HCT116 (cell line): ENCODE data around the gene SENP1. TPM values are rescaled to one million over a fixed set of nuclear protein-coding genes. Genes with fewer than 3 reads are reported as not detected.
"Not testable (repeated sequence)": the region's sequence is repeated elsewhere in the genome, so short reads cannot be mapped to it uniquely, and the experiment has no call there.

ENCODE experiments used
- ATAC-seq: fragments of 200-7000 bp; cut with Tn5 transposase; 2 replicates; pipeline ENCODE4 v1.9.1; 2020; ENCODE audit warnings: mild to moderate bottlenecking, moderate library complexity
- BruUV-seq: library from RNA; stranded (reverse); fragments of 400-500 nt; replicated peaks from 2 replicates; lab custom pipeline; 2021; lab: Mats Ljungman, UMichigan
- CTCF ChIA-PET: fragments of 300-600 bp; sonication (Branson Sonifier 250); formaldehyde crosslinking; loops from one replicate; lab custom pipeline; 2021; ENCODE audit warnings: antibody characterized with exemption; lab: Charles Lee
- POLR2A ChIA-PET: fragments of 300-600, 350-600 bp; sonication (Branson Sonifier 250); formaldehyde crosslinking; loops from one replicate; lab custom pipeline; 2021; ENCODE audit warnings: antibody characterized with exemption; lab: Charles Lee
- RAD21 ChIA-PET, 2 experiments: fragments of 300-600 bp; sonication (Branson Sonifier 250); formaldehyde crosslinking; loops; one replicate each; lab custom pipeline; 2023; ENCODE audit warnings: low total read pairs in 2 of 2; ENCODE audit not compliant: uncharacterized antibody in 2 of 2, unreplicated experiment in 2 of 2, low non-redundant PET in 1 of 2; lab: Charles Lee
- DNase-seq: peaks from one replicate; pipeline ENCODE4 v3.0.0-alpha.2; 2010; ENCODE audit warnings: low read depth, low spot score
- H2AFZ ChIP-seq: fragments of 200-600 bp; shearing (Covaris generic), sonication (generic); 2 replicates; pipeline ENCODE4 v1.6.1; 2017; ENCODE audit warnings: low read depth, mixed run types, mixed read lengths, antibody characterized with exemption, low read length; ENCODE audit not compliant: poor library complexity, severe bottlenecking
- H3K27ac ChIP-seq: 2 replicates; pipeline ENCODE4 v1.5.1; 2012; ENCODE audit warnings: low read depth, low read length
- H3K27me3 ChIP-seq: fragments of 200-600 bp; sonication (generic); 2 replicates; pipeline ENCODE4 v1.6.1; 2016; ENCODE audit warnings: mixed run types, low read length, mixed read lengths; ENCODE audit not compliant: insufficient read depth
- H3K36me3 ChIP-seq, 2 experiments: fragments of 200-500 bp in 1 of 2; fragments of 200-600 bp in 1 of 2; sonication (Bioruptor generic) in 1 of 2; sonication (generic) in 1 of 2; 2 replicates each; pipeline versions ENCODE4 v1.5.1 to v1.6.1; 2014 to 2016; ENCODE audit warnings: low read length in 2 of 2, inconsistent platforms in 1 of 2, mixed read lengths in 1 of 2, mixed run types in 1 of 2; ENCODE audit not compliant: insufficient read depth in 2 of 2, control insufficient read depth in 1 of 2
- H3K4me1 ChIP-seq, 2 experiments: fragments of 200-600 bp in 1 of 2; sonication (generic) in 1 of 2; 2 replicates each; pipeline versions ENCODE4 v1.5.1 to v1.6.1; 2012 to 2017; ENCODE audit warnings: low read length in 2 of 2, inconsistent platforms in 1 of 2, mild to moderate bottlenecking in 1 of 2, mixed read lengths in 1 of 2, mixed run types in 1 of 2, moderate library complexity in 1 of 2; ENCODE audit not compliant: insufficient read depth in 2 of 2, control insufficient read depth in 1 of 2
- H3K4me2 ChIP-seq: fragments of 200-600 bp; sonication (generic); 2 replicates; pipeline ENCODE4 v1.6.1; 2017; ENCODE audit warnings: mixed run types, low read length, mixed read lengths
- H3K4me3 ChIP-seq, 2 experiments: fragments of 200-600 bp in 1 of 2; sonication (generic) in 1 of 2; replicated peaks in 1 of 2; 2 replicates each; pipeline ENCODE4 v1.5.1; 2011 to 2016; ENCODE audit warnings: low read length in 2 of 2, control low read depth in 1 of 2, low read depth in 1 of 2, mild to moderate bottlenecking in 1 of 2, mixed read lengths in 1 of 2, mixed run types in 1 of 2
- H3K79me2 ChIP-seq: fragments of 200-600 bp; sonication (generic); 2 replicates; pipeline ENCODE4 v1.6.1; 2017; ENCODE audit warnings: mild to moderate bottlenecking, mixed run types, low read length, moderate library complexity, mixed read lengths; ENCODE audit not compliant: insufficient read depth
- H3K9ac ChIP-seq: fragments of 200-600 bp; sonication (generic); 2 replicates; pipeline ENCODE4 v1.6.1; 2016; ENCODE audit warnings: low read length, mixed read lengths
- H3K9me2 ChIP-seq: fragments of 200-600 bp; sonication (generic), shearing (Covaris generic); 2 replicates; pipeline ENCODE4 v1.6.1; 2017; ENCODE audit warnings: mixed run types, mild to moderate bottlenecking, moderate library complexity; ENCODE audit not compliant: insufficient read depth
- H3K9me3 ChIP-seq, 2 experiments: fragments of 200-500 bp in 1 of 2; fragments of 200-600 bp in 1 of 2; sonication (Bioruptor generic) in 1 of 2; sonication (generic) in 1 of 2; 2 replicates each; pipeline ENCODE4 v1.6.1; 2014 to 2017; ENCODE audit warnings: low read length in 2 of 2, mixed read lengths in 2 of 2, inconsistent platforms in 1 of 2, low read depth in 1 of 2, mild to moderate bottlenecking in 1 of 2, mixed run types in 1 of 2, moderate library complexity in 1 of 2; ENCODE audit not compliant: control insufficient read depth in 1 of 2, insufficient read depth in 1 of 2
- H4K20me1 ChIP-seq: fragments of 200-600 bp; sonication (generic), shearing (Covaris generic); 2 replicates; pipeline ENCODE4 v1.6.1; 2017; ENCODE audit warnings: mixed run types, mild to moderate bottlenecking, moderate library complexity; ENCODE audit not compliant: insufficient read depth
- ATF3 ChIP-seq: IDR thresholded peaks from 2 replicates; pipeline ENCODE4 v1.6.1; 2012
- CTCF ChIP-seq, 3 experiments: fragments of 200-600 bp in 1 of 3; sonication (generic) in 1 of 3; IDR thresholded peaks in 2 of 3; conservative IDR thresholded peaks in 1 of 3; 2 replicates each; pipeline ENCODE4 v1.5.1; 2012 to 2017; ENCODE audit warnings: low read depth in 2 of 3, low read length in 2 of 3, antibody characterized with exemption in 1 of 3, borderline replicate concordance in 1 of 3, control low read depth in 1 of 3, mild to moderate bottlenecking in 1 of 3, mixed read lengths in 1 of 3, mixed run types in 1 of 3, moderate library complexity in 1 of 3; ENCODE audit not compliant: insufficient read depth in 1 of 3
- ZFX ChIP-seq: fragments of 450-650 bp; IDR thresholded peaks from 2 replicates; pipeline ENCODE4 v1.6.1; 2017
- intact Hi-C: fragments of 100-400 bp; cut with micrococcal nuclease; formaldehyde crosslinking; loops from 2 replicates; pipeline ENCODE4 v1.10.0; 2022
- total RNA-seq: library from RNA; stranded (reverse); gene quantifications from one replicate; pipeline ENCODE4 v1.2.1, GENCODE V29; 2021; ENCODE audit not compliant: unreplicated experiment
- TF ChIP-seq, protein P1 (sequence below): IDR thresholded peaks from 2 replicates; pipeline ENCODE4 v1.6.1; 2012; ENCODE audit warnings: low read depth

Gene SENP1
- total RNA-seq, 1 experiment from 2014 or later, result 17.7 TPM

- H3K27me3 ChIP-seq, result no peaks in the 10 kb centered on the region
- no peak overlapping the region for H2AFZ ChIP-seq
- no peak for TF ChIP-seq CTCF (IDR thresholded peaks at IDR 0.05 in 2 of 3, conservative IDR thresholded peaks at IDR 0.05 in 1 of 3; ENCODE audit: borderline replicate concordance in 1 of 3, insufficient read depth in 1 of 3, low read depth in 2 of 3, low read length in 2 of 3)
- TF ChIP-seq, protein P1, sequence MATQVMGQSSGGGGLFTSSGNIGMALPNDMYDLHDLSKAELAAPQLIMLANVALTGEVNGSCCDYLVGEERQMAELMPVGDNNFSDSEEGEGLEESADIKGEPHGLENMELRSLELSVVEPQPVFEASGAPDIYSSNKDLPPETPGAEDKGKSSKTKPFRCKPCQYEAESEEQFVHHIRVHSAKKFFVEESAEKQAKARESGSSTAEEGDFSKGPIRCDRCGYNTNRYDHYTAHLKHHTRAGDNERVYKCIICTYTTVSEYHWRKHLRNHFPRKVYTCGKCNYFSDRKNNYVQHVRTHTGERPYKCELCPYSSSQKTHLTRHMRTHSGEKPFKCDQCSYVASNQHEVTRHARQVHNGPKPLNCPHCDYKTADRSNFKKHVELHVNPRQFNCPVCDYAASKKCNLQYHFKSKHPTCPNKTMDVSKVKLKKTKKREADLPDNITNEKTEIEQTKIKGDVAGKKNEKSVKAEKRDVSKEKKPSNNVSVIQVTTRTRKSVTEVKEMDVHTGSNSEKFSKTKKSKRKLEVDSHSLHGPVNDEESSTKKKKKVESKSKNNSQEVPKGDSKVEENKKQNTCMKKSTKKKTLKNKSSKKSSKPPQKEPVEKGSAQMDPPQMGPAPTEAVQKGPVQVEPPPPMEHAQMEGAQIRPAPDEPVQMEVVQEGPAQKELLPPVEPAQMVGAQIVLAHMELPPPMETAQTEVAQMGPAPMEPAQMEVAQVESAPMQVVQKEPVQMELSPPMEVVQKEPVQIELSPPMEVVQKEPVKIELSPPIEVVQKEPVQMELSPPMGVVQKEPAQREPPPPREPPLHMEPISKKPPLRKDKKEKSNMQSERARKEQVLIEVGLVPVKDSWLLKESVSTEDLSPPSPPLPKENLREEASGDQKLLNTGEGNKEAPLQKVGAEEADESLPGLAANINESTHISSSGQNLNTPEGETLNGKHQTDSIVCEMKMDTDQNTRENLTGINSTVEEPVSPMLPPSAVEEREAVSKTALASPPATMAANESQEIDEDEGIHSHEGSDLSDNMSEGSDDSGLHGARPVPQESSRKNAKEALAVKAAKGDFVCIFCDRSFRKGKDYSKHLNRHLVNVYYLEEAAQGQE, result no peak
- no peak for TF ChIP-seq ZFX
- no peak for TF ChIP-seq ATF3
- TF ChIP-seq, all 23 proteins: peak for 0
- H3K79me2 ChIP-seq, result peaks cover 28% of the 10 kb centered on the region
- ChIA-PET CTCF (no interaction called here), POLR2A (no interaction called here), RAD21 (no interaction called here)
- intact Hi-C loops, result no loop called here
- no peaks in the 10 kb centered on the region for H3K9me2 ChIP-seq
- H3K27ac ChIP-seq, result no peak overlapping the region
- no peaks in the 10 kb centered on the region for H4K20me1 ChIP-seq
- no peak overlapping the region for H3K4me3 ChIP-seq
- H3K36me3 ChIP-seq, result peaks cover 51 to 61% of the 10 kb centered on the region in 2 experiments
- DNase-seq (no peak), ATAC-seq (no peak)
- no peaks in the 10 kb centered on the region for H3K4me1 ChIP-seq
- H3K9ac ChIP-seq, result no peak overlapping the region
- no peak overlapping the region for H3K4me2 ChIP-seq
- no TSS peak for BruUV-seq
- H3K9me3 ChIP-seq, result no peaks in the 10 kb centered on the region
Measured at GRCh38 chr12:48125985-48126384, 20.1 kb upstream of the SENP1 start.

GRCh38 chr12:48125542-48125941 is 19.7 kb upstream of the SENP1 start:
- H3K27me3 ChIP-seq, H3K9me2 ChIP-seq, H3K4me1 ChIP-seq, CTCF ChIA-PET, H4K20me1 ChIP-seq, H2AFZ ChIP-seq, H3K4me3 ChIP-seq, H3K9ac ChIP-seq, ATAC-seq, intact Hi-C loops, RAD21 ChIA-PET, H3K9me3 ChIP-seq, H3K4me2 ChIP-seq, BruUV-seq, POLR2A ChIA-PET, H3K27ac ChIP-seq, DNase-seq: not testable (repeated sequence)
- Histone ChIP-seq H3K36me3 (peaks cover 47 to 57% of the 10 kb centered on the region in 2 experiments), H3K79me2 (peaks cover 32% of the 10 kb centered on the region)
